HG03439 (cell line): ENCODE data around the gene ZYX.
"Not testable (repeated sequence)": the region's sequence is repeated elsewhere in the genome, so short reads cannot be mapped to it uniquely, and the experiment has no call there.

ENCODE experiments used
- ATAC-seq: cut with Tn5 transposase; IDR thresholded peaks from one replicate; pipeline ENCODE4 v1.9.1; 2021; ENCODE audit warnings: mild to moderate bottlenecking, moderate library complexity; ENCODE audit not compliant: unreplicated experiment

ZYX gene

DNA sequence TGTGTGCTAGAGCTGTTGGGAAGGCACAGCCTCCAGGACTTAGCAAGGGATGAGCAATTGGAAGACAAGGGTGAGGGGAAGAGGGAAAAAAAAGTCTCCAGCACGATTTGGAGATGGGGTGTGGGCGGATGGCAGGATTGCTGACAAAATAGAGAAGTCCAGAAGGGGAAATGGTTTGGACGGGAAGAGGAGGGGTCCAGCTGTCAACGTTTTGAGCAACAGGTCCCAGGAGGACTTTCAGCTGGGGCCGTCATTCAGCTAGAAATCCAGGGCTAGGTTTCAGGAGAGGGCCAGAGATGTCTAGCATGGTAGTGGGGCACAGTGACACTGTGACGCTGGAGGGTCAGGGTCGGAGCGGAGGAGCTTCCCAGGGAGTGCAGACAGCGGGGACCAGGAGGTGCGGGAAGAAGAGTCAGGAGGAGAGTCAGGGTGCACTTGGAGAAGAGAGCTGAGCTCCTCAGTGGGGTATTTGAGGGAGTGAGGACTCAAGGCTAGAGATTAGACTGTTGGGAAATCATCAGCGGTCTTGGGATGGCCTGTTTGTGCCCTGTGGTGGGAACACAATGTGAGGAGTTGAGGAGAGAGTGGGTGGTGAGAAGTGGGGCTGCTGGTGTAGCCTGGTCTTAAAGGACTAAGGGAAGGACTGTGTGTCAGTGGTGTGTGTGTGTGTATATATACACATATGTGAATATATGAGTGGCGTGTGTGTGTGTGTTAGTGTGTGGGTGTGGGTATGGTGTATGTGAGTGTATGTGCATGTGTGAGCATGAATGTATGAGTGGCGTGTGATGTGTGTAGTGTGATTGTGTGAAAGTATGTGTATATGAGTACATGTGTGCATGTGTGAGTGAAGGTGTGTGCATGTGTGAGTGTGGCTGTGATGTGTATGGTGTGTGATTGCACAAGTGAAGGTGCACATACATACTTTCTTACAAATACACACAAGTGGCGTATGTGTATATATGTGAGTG, 3.8 kb downstream of the ZYX start:
- ATAC-seq, result no peak

GRCh38 chr7:143385891-143386781, 5.0 kb downstream of the ZYX start:
- ATAC-seq, result no peak

- no peak for ATAC-seq
These were observed 6.2 kb downstream of the ZYX start for GRCh38 chr7:143387156-143387975.

GRCh38 chr7:143388051-143388450, 6.9 kb downstream of the ZYX start:
- no peak for ATAC-seq

DNA sequence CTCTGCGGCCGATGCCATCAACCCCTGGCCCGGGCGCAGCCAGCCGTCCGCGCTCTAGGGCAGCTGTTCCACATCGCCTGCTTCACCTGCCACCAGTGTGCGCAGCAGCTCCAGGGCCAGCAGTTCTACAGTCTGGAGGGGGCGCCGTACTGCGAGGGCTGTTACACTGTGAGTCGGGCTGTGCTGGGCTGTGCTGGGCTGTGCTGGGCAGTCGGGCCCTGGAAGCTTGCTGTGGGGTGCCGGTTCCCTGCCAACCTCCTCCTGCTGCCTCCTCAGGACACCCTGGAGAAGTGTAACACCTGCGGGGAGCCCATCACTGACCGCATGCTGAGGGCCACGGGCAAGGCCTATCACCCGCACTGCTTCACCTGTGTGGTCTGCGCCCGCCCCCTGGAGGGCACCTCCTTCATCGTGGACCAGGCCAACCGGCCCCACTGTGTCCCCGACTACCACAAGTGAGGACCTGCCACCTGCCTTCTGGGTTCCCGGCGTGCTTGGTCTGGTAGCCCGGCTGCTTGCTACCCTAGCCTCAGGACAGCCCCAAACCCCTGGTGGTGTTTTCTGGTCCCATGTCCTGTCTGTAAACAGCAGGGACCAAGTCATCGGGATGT, 7.5 kb downstream of the ZYX start:
- ATAC-seq, result no peak

GRCh38 chr7:143389316-143390103, 8.4 kb downstream of the ZYX start:
- no peak for ATAC-seq

DNA sequence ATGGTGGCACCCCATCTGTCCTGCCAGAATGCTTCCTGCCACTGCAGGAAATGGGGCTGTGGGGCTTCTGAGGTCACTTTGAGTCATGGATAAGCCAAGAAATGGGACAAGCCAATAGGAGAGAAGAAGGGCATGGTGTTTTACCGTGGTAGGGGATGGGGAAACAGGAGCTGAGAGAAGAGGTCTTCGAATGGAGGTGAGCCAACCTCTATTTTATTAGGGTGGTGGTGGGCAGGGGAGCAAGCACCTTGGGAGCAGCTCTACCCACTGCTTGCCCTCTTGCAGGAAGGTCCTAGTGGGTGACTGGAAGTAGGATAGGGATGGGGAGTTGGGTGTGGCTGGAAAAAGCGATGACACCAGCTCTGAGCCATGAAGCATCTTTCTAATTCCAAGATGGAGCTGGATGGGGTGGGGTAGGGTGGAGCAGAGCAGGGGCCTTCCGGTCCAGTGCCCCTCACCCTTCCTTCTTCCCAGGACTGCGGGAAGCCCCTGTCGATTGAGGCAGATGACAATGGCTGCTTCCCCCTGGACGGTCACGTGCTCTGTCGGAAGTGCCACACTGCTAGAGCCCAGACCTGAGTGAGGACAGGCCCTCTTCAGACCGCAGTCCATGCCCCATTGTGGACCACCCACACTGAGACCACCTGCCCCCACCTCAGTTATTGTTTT, 9.1 kb downstream of the ZYX start:
- ATAC-seq, result no peak

GRCh38 chr7:143390773-143391317, 9.7 kb downstream of the ZYX start:
- ATAC-seq, result no peak

- ATAC-seq, result no peak
These were observed 10.6 kb downstream of the ZYX start for GRCh38 chr7:143391462-143392404.

GRCh38 chr7:143392427-143392826, 11.3 kb downstream of the ZYX start:
- not testable (repeated sequence) for ATAC-seq

DNA sequence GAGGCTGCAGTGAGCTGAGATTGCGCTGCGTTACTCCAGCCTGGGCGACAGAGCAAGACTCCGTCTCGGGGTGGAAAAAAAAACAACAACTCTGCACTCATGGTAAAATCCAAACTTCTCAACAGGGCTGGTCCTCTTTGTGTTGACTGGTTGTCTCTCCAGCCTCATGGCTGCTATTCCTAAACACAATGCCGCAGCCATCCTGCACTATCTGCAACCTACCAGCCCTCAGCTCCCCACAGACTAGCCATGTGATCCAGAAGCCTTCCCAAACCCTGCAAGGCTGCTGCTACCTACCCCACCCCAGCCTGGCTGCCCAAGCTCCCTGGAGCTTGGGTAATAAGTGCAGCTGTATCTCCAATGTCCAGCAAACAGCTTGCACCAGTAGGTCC, 11.7 kb downstream of the ZYX start:
- no peak for ATAC-seq

GRCh38 chr7:143393267-143394041, 12.3 kb downstream of the ZYX start:
- no peak for ATAC-seq

- ATAC-seq, result no peak
These were observed 12.9 kb downstream of the ZYX start for GRCh38 chr7:143394068-143394467.

GRCh38 chr7:143394777-143395176, 13.6 kb downstream of the ZYX start:
- ATAC-seq, result no peak

GRCh38 chr7:143395187-143396149, 14.3 kb downstream of the ZYX start:
- ATAC-seq, result no peak

DNA sequence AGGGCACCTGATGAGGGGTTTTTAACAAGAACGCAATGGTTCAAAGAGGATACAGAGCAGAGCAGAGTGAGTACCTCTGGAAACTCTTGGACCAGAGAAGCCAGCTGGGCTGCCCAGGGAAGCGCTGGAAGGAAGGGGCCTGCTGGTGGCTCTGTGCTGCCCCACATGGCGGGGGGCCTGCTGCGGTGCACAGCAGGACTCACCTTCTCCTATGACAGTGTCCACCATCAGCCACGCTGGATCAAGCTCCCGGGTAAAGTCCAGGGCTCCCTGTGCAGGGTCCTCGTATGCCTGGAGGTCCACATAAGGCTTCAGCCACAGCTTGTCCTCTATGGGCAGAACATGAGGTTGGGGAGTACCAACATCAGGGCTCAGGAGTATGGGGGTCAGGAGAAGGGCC, 15.0 kb downstream of the ZYX start:
- no peak for ATAC-seq
